WERI-Rb-1 (cell line): ENCODE data around the gene ITGB3.

Experiments
- DNase-seq: peaks from one replicate; pipeline ENCODE4 v3.0.0-alpha.2; 2020
- H3K27ac ChIP-seq: fragments of 250-450 bp; sonication (Bioruptor Pico); 2 replicates; pipeline ENCODE4 v1.5.1; 2020; ENCODE audit warnings: mild to moderate bottlenecking, moderate library complexity
- H3K27me3 ChIP-seq: fragments of 250-450 bp; sonication (Bioruptor Pico); 2 replicates; pipeline ENCODE4 v1.5.1; 2021; ENCODE audit warnings: mild to moderate bottlenecking, low read depth, moderate library complexity; ENCODE audit not compliant: insufficient read depth, severe bottlenecking
- H3K36me3 ChIP-seq: fragments of 250-450 bp; sonication (Bioruptor Pico); 2 replicates; pipeline ENCODE4 v1.5.1; 2020; ENCODE audit warnings: mild to moderate bottlenecking, moderate library complexity
- H3K4me3 ChIP-seq: 2 replicates; pipeline ENCODE4 v1.5.1; 2011; ENCODE audit warnings: low read depth, mild to moderate bottlenecking, control low read depth, low read length
- H3K9me3 ChIP-seq: fragments of 250-450 bp; sonication (Bioruptor Pico); 2 replicates; pipeline ENCODE4 v1.5.1; 2021; ENCODE audit warnings: mild to moderate bottlenecking, moderate library complexity; ENCODE audit not compliant: severe bottlenecking
- CTCF ChIP-seq: IDR thresholded peaks from 2 replicates; pipeline ENCODE4 v1.5.1; 2011; ENCODE audit warnings: low read depth, mild to moderate bottlenecking, control low read depth, inconsistent platforms, low read length

The ITGB3 gene

GRCh38 chr17:47273245-47273644, 19.6 kb downstream of the ITGB3 start:
- no peak for DNase-seq
- H3K27ac ChIP-seq: no peak overlapping the region
- no peak for TF ChIP-seq CTCF

GRCh38 chr17:47274319-47275069, 20.9 kb downstream of the ITGB3 start:
- no peak for DNase-seq
- Histone ChIP-seq H3K9me3 (no peaks in the 10 kb centered on the region), H3K36me3 (no peaks in the 10 kb centered on the region), H3K27ac (no peak overlapping the region), H3K4me3 (no peak overlapping the region), H3K27me3 (no peaks in the 10 kb centered on the region)
- TF ChIP-seq CTCF: no peak

More at GRCh38 chr17:47273245-47273644, 19.6 kb downstream of the ITGB3 start:
- Histone ChIP-seq H3K36me3 (no peaks in the 10 kb centered on the region), H3K27me3 (no peaks in the 10 kb centered on the region), H3K4me3 (no peak overlapping the region), H3K9me3 (peaks cover 7% of the 10 kb centered on the region)

- no peaks in the 10 kb centered on the region for H3K36me3 ChIP-seq
- H3K9me3 ChIP-seq: no peaks in the 10 kb centered on the region
- no peak overlapping the region for H3K4me3 ChIP-seq
- H3K27me3 ChIP-seq: no peaks in the 10 kb centered on the region
- no peak for TF ChIP-seq CTCF
- no peak for DNase-seq
- no peak overlapping the region for H3K27ac ChIP-seq
These were observed 21.8 kb downstream of the ITGB3 start for GRCh38 chr17:47275245-47275984.

- H3K27me3 ChIP-seq: no peaks in the 10 kb centered on the region
- no peak for DNase-seq
- H3K9me3 ChIP-seq: no peaks in the 10 kb centered on the region
- no peak overlapping the region for H3K4me3 ChIP-seq
- no peak overlapping the region for H3K27ac ChIP-seq
- no peaks in the 10 kb centered on the region for H3K36me3 ChIP-seq
- no peak for TF ChIP-seq CTCF
These were observed 22.8 kb downstream of the ITGB3 start for GRCh38 chr17:47276444-47276843.

GRCh38 chr17:47276868-47277267, 23.2 kb downstream of the ITGB3 start:
- Histone ChIP-seq H3K27me3 (no peaks in the 10 kb centered on the region), H3K36me3 (no peaks in the 10 kb centered on the region), H3K27ac (no peak overlapping the region), H3K4me3 (no peak overlapping the region), H3K9me3 (no peaks in the 10 kb centered on the region)
- TF ChIP-seq CTCF: no peak
- no peak for DNase-seq
